Measurements from ENCODE around the gene FBXL13. TPM values are rescaled to one million over a fixed set of nuclear protein-coding genes. Genes with fewer than 3 reads are reported as not detected.

The FBXL13 gene
- total RNA-seq, 4 donors from 2014 or later: 0.40 to 0.95 (median 0.51) TPM

DNA sequence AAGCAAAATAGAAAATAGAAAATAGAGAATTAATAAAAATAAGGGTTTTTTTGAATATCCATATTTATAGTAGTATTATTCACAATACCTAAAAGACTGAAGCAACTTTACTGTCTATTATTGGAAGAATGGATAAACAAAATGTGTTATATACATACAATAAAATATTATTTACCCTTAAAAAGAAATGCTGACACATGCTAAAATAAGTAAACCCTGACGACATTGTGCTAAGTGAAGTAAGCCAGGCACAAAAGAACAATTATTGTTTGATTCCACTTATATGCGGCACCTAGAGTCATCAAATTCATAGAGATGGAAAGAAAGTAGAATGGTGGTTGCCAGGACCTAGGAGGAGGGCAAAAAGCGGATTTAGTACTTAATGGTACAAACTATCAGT is 122.8 kb downstream of the FBXL13 start:
- H3K4me1 ChIP-seq: peaks cover 0 to 2% (median 0%) of the 10 kb centered on the region in 3 donors
- H3K9me3 ChIP-seq: no peaks in the 10 kb centered on the region
- TF ChIP-seq CTCF (IDR thresholded peaks at IDR 0.05): no peak
- no peak for TF ChIP-seq POLR2A (IDR thresholded peaks at IDR 0.05)
- 88 to 93% methylated on average over 3 of the region's 3 CpGs for WGBS, 2 donors
- H3K27ac ChIP-seq: no peak overlapping the region
- H3K27me3 ChIP-seq: no peaks in the 10 kb centered on the region
- intact Hi-C loops (cut with DNase I): no loop called here
- no peak for DNase-seq
- H3K4me3 ChIP-seq: no peak overlapping the region
- no peaks in the 10 kb centered on the region for H3K36me3 ChIP-seq

DNA sequence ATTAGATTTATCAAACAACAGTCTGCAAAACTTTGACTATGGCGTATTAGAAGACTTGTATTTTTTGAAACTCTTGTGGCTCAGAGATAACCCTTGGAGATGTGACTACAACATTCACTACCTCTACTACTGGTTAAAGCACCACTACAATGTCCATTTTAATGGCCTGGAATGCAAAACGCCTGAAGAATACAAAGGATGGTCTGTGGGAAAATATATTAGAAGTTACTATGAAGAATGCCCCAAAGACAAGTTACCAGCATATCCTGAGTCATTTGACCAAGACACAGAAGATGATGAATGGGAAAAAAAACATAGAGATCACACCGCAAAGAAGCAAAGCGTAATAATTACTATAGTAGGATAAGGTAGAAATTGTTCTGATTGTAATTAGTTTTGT is 130.4 kb downstream of the FBXL13 start:
- Histone ChIP-seq H3K27me3 (no peaks in the 10 kb centered on the region), H3K27ac (no peak overlapping the region), H3K4me1 (peaks cover 0 to 9% (median 0%) of the 10 kb centered on the region in 3 donors), H3K4me3 (no peak overlapping the region), H3K9me3 (no peaks in the 10 kb centered on the region), H3K36me3 (no peaks in the 10 kb centered on the region)
- 89 to 92% methylated on average over 4 of the region's 4 CpGs for WGBS, 2 donors
- DNase-seq: no peak
- no peak for TF ChIP-seq POLR2A (IDR thresholded peaks at IDR 0.05)
- TF ChIP-seq CTCF (IDR thresholded peaks at IDR 0.05): no peak
- intact Hi-C loops (cut with DNase I): no loop called here

GRCh38 chr7:102943423-102944169 is 131.0 kb downstream of the FBXL13 start:
- 75 to 86% methylated on average over 5 of the region's 5 CpGs for WGBS, 2 donors
- no peak overlapping the region for H3K4me3 ChIP-seq
- H3K36me3 ChIP-seq: no peaks in the 10 kb centered on the region
- H3K27ac ChIP-seq: no peak overlapping the region
- no peaks in the 10 kb centered on the region for H3K27me3 ChIP-seq
- H3K4me1 ChIP-seq: peaks cover 0 to 16% (median 0%) of the 10 kb centered on the region in 3 donors
- TF ChIP-seq POLR2A (IDR thresholded peaks at IDR 0.05) (no peak), CTCF (IDR thresholded peaks at IDR 0.05) (no peak)
- intact Hi-C loops (cut with DNase I): no loop called here
- DNase-seq: no peak
- no peaks in the 10 kb centered on the region for H3K9me3 ChIP-seq

DNA sequence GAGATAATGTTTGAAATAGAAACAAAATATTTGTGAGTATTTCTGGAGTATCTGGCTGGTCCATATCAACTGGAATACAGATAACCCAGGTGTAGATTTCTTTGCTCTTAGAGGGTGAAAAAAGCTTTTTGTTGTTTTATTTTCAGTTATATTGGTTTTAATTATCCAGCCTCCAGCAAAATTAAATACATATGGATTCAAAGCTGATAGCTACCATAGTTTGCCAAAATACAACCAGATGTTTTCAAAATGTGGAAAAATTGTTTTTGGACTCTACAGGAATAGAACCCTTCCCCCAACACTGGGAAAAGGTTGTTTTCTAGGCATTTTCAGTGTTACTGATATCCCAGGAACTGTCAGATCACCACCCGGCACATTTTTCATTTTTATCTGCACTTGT is 131.7 kb downstream of the FBXL13 start:
- H3K36me3 ChIP-seq: no peaks in the 10 kb centered on the region
- H3K4me1 ChIP-seq: peaks cover 0 to 23% (median 0%) of the 10 kb centered on the region in 3 donors
- intact Hi-C loops (cut with DNase I): no loop called here
- H3K4me3 ChIP-seq: no peak overlapping the region
- no peaks in the 10 kb centered on the region for H3K9me3 ChIP-seq
- TF ChIP-seq POLR2A (IDR thresholded peaks at IDR 0.05) (no peak), CTCF (IDR thresholded peaks at IDR 0.05) (no peak)
- H3K27me3 ChIP-seq: no peaks in the 10 kb centered on the region
- H3K27ac ChIP-seq: no peak overlapping the region
- 81 to 85% methylated on average over 1 of the region's 1 CpG for WGBS, 2 donors
- no peak for DNase-seq

- no peak overlapping the region for H3K4me3 ChIP-seq
- H3K9me3 ChIP-seq: no peaks in the 10 kb centered on the region
- no peaks in the 10 kb centered on the region for H3K27me3 ChIP-seq
- 62 to 68% methylated on average over 4 of the region's 4 CpGs for WGBS, 2 donors
- H3K4me1 ChIP-seq: peaks cover 0 to 25% (median 0%) of the 10 kb centered on the region in 3 donors
- no peak for DNase-seq
- H3K27ac ChIP-seq: peak overlapping the region in 1 of 4 donors; percentile 31
- H3K36me3 ChIP-seq: no peaks in the 10 kb centered on the region
- TF ChIP-seq POLR2A (IDR thresholded peaks at IDR 0.05): no peak
- no peak for TF ChIP-seq CTCF (IDR thresholded peaks at IDR 0.05)
- intact Hi-C loops (cut with DNase I): no loop called here
Measured at GRCh38 chr7:102942181-102942866, 132.3 kb downstream of the FBXL13 start.
